Activated CD4-positive, CD25-positive, alpha-beta regulatory T cell treated with anti-CD3 and anti-CD28 coated beads, Interleukin-2, amount 50 U/mL, for 72 hours (primary cell): Measurements from ENCODE around the gene CA10.

ENCODE experiments used
- DNase-seq: peaks from one replicate; pipeline ENCODE4 v3.0.0; 2021

Gene CA10

GRCh38 chr17:51668155-51668962, 490.2 kb downstream of the CA10 start:
- DNase-seq: no peak

- no peak for DNase-seq
These were observed 490.8 kb downstream of the CA10 start for GRCh38 chr17:51667706-51668083.

- no peak for DNase-seq
These were observed 491.4 kb downstream of the CA10 start for GRCh38 chr17:51666971-51667705.

DNA sequence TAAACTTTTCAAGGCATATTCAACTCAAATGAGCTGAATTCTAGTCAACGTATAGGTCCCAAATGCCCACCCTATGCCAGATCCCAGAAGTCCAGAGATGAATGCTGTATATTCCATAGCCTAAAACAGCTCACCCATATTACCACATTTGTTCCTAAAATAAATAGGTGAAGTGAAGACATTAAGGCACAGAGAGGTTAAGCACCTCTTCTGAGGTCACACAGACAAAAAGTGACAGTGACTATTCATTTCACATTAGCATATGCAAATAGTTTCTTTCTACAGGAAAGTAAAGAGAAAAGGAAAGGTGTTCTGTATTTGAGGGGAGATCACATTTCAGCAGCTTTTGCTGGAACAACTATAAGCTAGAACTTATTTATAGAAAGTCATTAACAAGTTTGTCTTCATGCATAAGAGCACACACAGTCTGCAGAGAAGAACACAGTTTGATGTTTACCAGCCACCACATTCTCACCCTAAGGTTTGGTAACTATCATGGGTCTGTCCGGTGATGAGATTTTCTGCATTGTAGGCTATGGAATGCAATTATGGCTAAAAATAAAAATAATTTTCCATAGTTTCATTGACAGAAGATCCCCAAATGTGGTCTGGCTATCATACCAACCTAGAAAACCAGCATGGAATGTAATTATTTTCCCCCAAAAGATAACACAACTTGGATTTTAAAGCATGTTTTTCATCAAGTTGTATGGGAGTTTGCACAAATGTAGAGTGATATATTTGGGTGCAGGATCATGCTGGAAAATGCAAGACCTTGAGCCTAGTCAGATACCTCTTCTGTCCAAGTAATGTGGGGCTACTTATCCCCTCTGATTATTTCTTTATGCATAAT, 496.1 kb downstream of the CA10 start:
- no peak for DNase-seq

DNA sequence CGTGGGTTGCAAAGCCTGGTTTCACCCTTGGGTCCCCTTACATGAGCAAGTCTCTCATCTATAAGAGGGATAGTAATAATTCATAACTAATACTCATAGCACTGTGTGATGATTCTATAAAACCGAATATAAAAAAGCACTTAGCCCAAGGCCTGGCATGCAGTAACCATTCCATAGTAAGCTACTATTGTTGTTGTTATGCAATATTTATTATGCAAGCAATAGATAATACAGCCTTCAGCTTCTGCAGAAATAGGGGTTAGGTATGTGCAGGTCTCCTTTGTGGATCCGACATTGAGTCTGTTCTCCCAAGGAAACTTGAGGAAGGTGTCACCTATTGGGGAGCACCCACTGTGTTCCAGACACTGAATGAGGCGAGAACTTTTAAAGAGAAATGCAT, 497.1 kb downstream of the CA10 start:
- no peak for DNase-seq

DNA sequence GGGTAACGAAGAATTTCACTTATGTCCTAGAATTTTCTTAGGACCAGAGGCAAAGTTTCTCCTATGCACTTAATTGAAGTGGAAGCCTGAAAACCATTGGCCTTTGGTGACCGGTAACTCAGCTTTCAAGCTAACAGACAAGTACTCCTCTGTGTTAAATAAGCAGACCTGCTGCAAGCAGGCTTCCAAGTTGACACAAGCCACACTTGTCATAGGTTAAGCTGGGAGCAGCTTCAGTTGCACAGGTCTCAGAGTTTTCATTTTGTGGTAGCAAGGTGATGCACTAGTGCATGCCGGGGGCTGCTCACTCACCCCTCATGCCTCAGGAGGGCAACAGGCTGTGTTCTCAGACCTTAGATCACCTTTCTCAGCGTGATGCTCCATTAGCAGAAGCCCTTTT, 498.2 kb downstream of the CA10 start:
- no peak for DNase-seq

- no peak for DNase-seq
These were observed 501.3 kb downstream of the CA10 start for GRCh38 chr17:51657224-51657623.

- DNase-seq: no peak
These were observed 504.6 kb downstream of the CA10 start for GRCh38 chr17:51653878-51654277.

DNA sequence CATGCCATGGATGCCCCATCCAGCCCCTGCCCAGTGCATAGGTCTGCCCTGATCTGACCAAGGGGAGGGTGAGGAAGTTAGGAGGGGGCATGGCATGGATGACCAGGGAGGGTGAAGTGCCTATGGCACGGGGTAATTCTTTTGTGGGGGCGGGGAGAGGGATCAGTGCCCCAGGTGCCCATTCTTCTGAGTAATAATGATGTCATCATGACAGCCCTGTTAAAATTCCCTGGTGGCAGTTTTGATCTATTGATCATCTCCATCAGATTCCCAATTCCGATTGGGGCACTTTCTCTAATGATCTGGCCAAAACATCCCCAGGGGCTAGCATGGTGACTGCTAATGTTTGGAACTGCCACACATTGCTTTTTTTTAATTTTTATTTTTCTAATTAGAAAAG, 506.0 kb downstream of the CA10 start:
- DNase-seq: no peak

DNA sequence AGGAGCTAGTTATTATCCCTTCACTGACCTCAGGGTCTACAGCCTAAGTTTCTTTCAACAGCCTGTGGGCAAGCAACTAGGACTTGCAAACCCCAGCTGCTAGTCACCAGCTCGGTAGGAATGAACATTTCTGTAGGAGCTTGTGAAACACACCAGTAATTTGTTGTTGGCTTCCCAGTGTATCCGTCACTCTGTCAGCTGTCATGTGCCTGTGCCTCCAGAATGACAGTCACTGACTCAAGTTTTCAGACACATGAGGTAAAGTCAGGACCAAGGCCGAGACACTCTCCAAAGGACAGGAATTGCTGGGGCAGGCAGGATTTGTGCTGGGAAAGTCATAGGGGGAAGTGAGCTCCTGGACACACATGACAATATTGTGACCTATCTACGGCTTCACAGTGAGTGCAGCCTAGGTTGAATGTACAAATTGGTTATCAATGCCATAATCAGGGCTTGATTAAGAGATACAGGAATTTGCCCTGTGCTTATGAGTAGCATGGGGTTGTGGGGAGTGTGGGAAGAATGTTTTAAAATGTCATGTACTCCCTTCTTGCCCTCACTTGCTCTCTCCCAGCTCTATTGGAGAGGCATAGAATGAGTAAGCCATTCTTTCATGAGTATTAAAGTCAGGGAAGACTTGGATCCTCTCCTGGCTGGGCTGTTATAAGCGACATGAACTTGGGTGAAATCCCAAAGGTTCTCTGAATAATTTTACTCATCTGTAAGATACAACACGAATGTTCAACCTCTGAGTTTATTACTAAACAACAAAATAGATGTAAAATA, 506.8 kb downstream of the CA10 start:
- no peak for DNase-seq

- no peak for DNase-seq
These were observed 507.7 kb downstream of the CA10 start for GRCh38 chr17:51650772-51651171.

DNA sequence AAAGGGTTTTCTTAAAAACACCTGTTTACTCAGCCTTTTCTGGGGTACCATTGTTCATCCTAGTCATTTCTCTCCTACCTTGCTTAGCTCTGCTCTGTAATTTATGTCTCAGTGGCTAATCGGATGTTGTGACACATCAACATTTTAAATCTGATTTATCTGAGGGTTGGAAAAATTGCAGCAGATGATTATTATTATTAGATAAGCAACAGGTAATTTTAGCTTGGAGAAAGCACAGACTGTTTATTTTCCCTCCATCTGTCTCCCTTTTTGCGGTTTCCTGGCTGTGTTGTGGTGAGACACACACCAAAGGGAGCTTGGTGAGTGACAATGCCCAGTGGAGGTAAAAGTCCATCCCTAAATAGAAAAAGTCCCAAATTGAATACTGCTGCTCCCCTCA, 508.3 kb downstream of the CA10 start:
- DNase-seq: no peak

GRCh38 chr17:51647826-51648225, 510.7 kb downstream of the CA10 start:
- DNase-seq: no peak

DNA sequence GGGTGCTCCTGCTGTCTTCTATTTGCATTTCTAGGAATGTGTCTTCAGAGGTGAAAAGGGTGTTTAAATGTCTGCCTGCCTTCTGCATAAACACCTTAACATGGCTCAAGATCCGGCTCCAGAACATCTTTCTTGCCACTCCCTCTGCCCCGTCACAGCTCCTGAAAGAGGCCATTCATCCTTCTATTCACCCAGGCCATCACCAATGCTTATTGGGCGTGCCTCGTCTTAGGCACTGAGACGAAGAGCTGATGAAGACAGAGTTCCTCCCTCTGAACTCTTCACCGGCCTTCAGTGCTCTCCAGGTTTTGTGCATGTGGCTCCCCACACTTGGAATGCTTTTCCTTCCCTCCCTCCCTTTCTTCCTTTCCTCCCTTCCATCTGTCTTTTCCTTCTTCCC, 511.4 kb downstream of the CA10 start:
- DNase-seq: no peak

- no peak for DNase-seq
These were observed 512.0 kb downstream of the CA10 start for GRCh38 chr17:51646539-51646938.

DNA sequence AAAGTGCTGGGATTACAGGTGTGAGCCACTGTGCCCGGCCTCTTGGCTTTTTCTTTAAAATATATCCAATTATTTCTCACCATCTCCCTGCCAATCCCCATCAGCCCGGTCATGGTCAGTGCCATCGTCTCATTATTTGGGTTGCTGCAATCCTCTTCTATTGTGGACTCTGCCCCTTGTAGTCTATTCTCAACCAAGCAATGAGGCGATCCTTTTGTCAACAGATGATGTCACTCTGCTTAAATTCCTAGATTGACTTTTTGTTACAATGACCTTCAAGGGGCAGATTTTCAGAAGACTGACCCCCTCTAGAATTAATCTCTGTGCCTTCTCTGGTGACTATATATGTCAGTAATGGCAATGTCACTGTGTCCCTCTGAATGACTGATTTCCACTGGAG, 513.5 kb downstream of the CA10 start:
- no peak for DNase-seq

- no peak for DNase-seq
These were observed 514.6 kb downstream of the CA10 start for GRCh38 chr17:51643702-51644490.

DNA sequence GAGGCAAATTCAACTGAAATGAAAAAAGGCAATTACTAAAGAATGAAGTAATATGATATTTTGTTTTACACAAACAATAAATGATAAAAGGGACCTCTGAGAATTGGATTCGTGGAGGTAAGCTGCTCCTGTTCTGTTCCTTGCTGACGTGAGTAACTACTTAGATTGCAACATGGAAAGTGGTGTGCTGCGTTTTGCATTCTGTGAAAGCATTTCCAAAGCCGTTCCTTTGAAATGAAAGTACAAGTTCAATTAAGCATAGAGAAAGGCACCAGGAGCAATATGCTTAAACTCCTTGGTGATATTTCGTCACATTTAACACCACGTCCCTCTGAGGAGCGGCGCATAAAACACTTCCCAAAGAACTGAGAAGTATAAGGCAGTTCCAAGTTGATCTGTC, 516.5 kb downstream of the CA10 start:
- DNase-seq: no peak

- DNase-seq: no peak
These were observed 518.3 kb downstream of the CA10 start for GRCh38 chr17:51640108-51640622.

DNA sequence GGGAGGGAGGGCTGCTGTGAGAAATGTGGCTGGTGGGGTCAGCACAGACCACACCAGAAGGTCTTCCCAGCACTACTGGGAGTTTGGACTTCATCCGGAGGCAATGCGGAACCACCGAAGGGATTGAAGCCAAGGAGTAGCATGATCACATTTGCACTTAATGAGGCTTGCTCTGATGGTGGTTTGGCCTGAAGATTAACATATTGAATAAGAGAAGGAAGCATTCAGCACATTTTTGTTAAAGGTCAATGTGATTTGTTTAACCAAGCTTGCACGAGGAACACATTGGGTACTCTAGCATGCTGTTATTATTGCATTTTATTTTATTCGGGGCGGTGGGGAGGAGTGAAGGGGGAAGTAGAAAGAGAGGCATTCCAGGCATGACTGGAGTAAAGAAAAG, 519.5 kb downstream of the CA10 start:
- no peak for DNase-seq

DNA sequence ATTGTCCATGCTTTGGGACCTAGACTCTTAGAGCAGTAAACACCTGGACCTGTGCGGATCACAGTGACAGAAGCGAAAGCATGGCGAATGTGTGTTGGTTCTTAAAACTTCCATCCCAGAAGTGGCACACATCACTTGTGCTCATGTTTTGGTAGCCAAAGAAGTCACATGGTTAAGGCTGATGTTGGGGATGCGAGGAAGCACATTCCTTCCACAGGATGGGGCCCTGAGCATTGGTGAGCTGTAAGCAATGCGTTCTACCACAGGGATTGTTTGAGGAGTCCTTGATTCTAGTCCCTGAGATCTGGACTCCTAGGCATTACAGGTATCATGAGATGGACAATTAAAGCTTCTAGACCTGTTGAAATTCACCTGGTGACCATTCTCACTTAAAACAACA, 522.2 kb downstream of the CA10 start:
- no peak for DNase-seq
